Type B pancreatic cell (in vitro differentiated cells): ENCODE measurements around the gene ACTN1. TPM values are rescaled to one million over a fixed set of nuclear protein-coding genes. Genes with fewer than 3 reads are reported as not detected.
A peak's percentile ranks its signal among the peaks of the same experiment; 100 is the strongest.

Experiments
- DNase-seq: peaks from one replicate; pipeline ENCODE4 v3.0.0; 2021; ENCODE audit warnings: mixed read lengths; ENCODE audit not compliant: unreplicated experiment; ENCODE audit errors: extremely low spot score
- H3K27ac Mint-ChIP-seq: 2 replicates; pipeline ENCODE4 v1.8.0; 2021; ENCODE audit warnings: mild to moderate bottlenecking, mixed read lengths
- H3K27me3 Mint-ChIP-seq: 2 replicates; pipeline ENCODE4 v1.8.0; 2021; ENCODE audit warnings: mixed read lengths
- H3K36me3 Mint-ChIP-seq: 2 replicates; pipeline ENCODE4 v1.8.0; 2021; ENCODE audit warnings: mixed read lengths
- H3K4me1 Mint-ChIP-seq: one replicate; pipeline ENCODE4 v1.8.0; 2021; ENCODE audit warnings: mixed read lengths; ENCODE audit not compliant: unreplicated experiment
- H3K4me3 Mint-ChIP-seq: 2 replicates; pipeline ENCODE4 v1.8.0; 2021; ENCODE audit warnings: mild to moderate bottlenecking, mixed read lengths
- H3K9me3 Mint-ChIP-seq: 2 replicates; pipeline ENCODE4 v1.8.0; 2021; ENCODE audit warnings: mixed read lengths
- CTCF ChIP-seq: fragments of 200-600 bp; sonication (generic); conservative IDR thresholded peaks from 2 replicates; pipeline ENCODE4 v1.5.0; 2021; ENCODE audit warnings: antibody characterized with exemption, mild to moderate bottlenecking
- total RNA-seq: library from RNA; stranded (reverse); gene quantifications from 2 replicates; pipeline ENCODE4 v1.2.1, GENCODE V29; 2021; ENCODE audit warnings: low replicate concordance

Gene ACTN1
- total RNA-seq, 1 donor from 2014 or later = 176 TPM

DNA sequence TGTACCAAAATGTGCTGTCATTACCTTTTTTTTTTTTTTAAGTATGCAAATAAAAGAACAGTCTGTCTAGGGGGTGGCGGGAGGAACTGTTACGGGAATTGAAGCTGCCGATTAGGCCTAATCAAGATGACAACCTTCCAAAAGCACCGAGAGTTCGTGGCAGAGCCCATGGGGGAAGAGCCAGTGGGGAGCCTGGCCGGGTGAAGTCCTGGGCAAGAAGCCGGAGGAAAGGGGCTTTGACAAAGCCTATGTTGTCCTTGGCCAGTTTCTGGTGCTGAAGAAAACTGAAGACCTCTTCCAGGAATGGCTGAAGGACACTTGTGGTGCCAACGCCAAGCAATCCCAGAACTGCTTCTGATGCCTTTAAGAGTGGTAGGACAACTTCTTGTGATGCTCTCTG is 42.6 kb downstream of the ACTN1 start:
- Mint-ChIP-seq H3K27me3 (no peaks in the 10 kb centered on the region), H3K27ac (peak overlapping the region; percentile 49)
- TF ChIP-seq CTCF = no peak

DNA sequence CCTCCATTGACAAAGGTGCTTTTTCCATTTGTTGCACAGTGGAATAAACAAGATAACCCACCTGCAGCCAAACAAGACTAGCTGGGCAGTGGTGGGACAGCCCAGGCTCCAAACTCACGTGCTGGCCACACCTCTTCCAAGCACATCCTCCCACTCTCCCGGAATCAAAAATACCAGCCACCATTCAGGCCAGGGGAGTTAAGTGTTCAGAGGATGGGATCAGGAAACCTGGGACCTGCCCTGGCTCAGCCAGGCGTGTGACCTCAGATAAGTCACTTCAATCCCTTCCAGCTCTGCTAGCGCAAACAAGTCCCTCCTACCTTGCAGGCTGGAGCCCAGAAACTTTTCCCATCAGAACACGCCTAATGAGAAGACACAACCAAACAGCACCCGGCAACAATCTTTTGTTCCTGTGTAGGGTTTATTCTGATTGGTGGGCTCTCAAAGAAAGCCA is 43.3 kb downstream of the ACTN1 start:
- DNase-seq = no peak
- H3K4me1 Mint-ChIP-seq = peaks cover 65% of the 10 kb centered on the region
- H3K9me3 Mint-ChIP-seq = no peaks in the 10 kb centered on the region
- H3K27ac Mint-ChIP-seq = peak overlapping the region; percentile 49
- H3K4me3 Mint-ChIP-seq = peak overlapping the region; percentile 18
- TF ChIP-seq CTCF = no peak
- H3K27me3 Mint-ChIP-seq = no peaks in the 10 kb centered on the region
- H3K36me3 Mint-ChIP-seq = no peaks in the 10 kb centered on the region

More for the DNA sequence above, 42.6 kb downstream of the ACTN1 start:
- no peaks in the 10 kb centered on the region for H3K36me3 Mint-ChIP-seq
- H3K4me1 Mint-ChIP-seq = peaks cover 58% of the 10 kb centered on the region
- H3K9me3 Mint-ChIP-seq = no peaks in the 10 kb centered on the region
- no peak overlapping the region for H3K4me3 Mint-ChIP-seq
- DNase-seq = no peak

DNA sequence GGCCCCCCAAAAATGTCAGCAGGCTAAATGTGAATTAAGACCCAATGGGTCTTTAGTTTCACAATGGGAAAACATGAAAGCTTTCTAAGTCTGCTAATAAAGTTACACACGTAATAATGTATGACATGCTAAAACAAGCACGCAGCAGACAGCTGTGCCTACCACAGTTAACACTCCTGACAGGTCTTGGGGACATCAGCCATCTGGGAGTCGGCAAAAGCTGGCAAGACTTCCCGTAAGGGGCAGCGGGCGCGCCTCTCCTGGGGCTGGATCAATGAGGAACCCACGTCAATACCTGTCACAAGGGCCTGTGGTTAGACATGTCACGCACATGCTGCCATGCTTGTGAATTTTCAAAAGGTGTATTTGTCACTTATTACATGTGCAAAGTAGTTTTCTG is 45.0 kb downstream of the ACTN1 start:
- Mint-ChIP-seq H3K4me3 (no peak overlapping the region), H3K9me3 (no peaks in the 10 kb centered on the region), H3K4me1 (peaks cover 55% of the 10 kb centered on the region), H3K27me3 (no peaks in the 10 kb centered on the region), H3K36me3 (no peaks in the 10 kb centered on the region), H3K27ac (peak overlapping the region; percentile 58)
- DNase-seq = no peak
- TF ChIP-seq CTCF = no peak

- H3K9me3 Mint-ChIP-seq = no peaks in the 10 kb centered on the region
- H3K4me3 Mint-ChIP-seq = no peak overlapping the region
- no peaks in the 10 kb centered on the region for H3K36me3 Mint-ChIP-seq
- H3K27me3 Mint-ChIP-seq = no peaks in the 10 kb centered on the region
- H3K4me1 Mint-ChIP-seq = peaks cover 54% of the 10 kb centered on the region
- no peak for DNase-seq
- no peak overlapping the region for H3K27ac Mint-ChIP-seq
- no peak for TF ChIP-seq CTCF
Observed at GRCh38 chr14:68932686-68933085, 46.4 kb downstream of the ACTN1 start.

- Mint-ChIP-seq H3K4me1 (peaks cover 51% of the 10 kb centered on the region), H3K27ac (peak overlapping the region; percentile 39), H3K9me3 (no peaks in the 10 kb centered on the region), H3K36me3 (peaks cover 2% of the 10 kb centered on the region), H3K4me3 (no peak overlapping the region), H3K27me3 (no peaks in the 10 kb centered on the region)
- DNase-seq = no peak
- TF ChIP-seq CTCF = no peak
Observed at GRCh38 chr14:68932231-68932630, 46.9 kb downstream of the ACTN1 start.
